Activated CD4-positive, alpha-beta T cell treated with anti-CD3 and anti-CD28 coated beads, Interleukin-2, amount 10 ng/mL, durations not matched to agents 7 days and 5 days (primary cell): ENCODE data around the gene MYLK4. TPM values are rescaled to one million over a fixed set of nuclear protein-coding genes. Genes with fewer than 3 reads are reported as not detected.

Experiments used
- CTCF ChIA-PET: fragments of 350-600 bp; sonication (Branson Sonifier 250); formaldehyde crosslinking; loops from one replicate; lab custom pipeline; 2021; ENCODE audit warnings: antibody characterized with exemption; lab: Charles Lee
- POLR2A ChIA-PET: fragments of 350-600 bp; sonication (Branson Sonifier 250); formaldehyde crosslinking; loops from one replicate; lab custom pipeline; 2021; ENCODE audit warnings: antibody characterized with exemption; lab: Charles Lee
- DNase-seq: peaks from one replicate; pipeline ENCODE4 v3.0.0-alpha.2; 2020
- H3K27ac Mint-ChIP-seq: one replicate; pipeline ENCODE4 v1.8.0; 2021; ENCODE audit warnings: mild to moderate bottlenecking, moderate library complexity, mixed read lengths
- H3K27me3 Mint-ChIP-seq: one replicate; pipeline ENCODE4 v1.8.0; 2021; ENCODE audit warnings: mixed read lengths
- H3K36me3 Mint-ChIP-seq: one replicate; pipeline ENCODE4 v1.8.0; 2021; ENCODE audit warnings: low read depth, mixed read lengths
- H3K4me1 Mint-ChIP-seq: one replicate; pipeline ENCODE4 v1.8.0; 2021; ENCODE audit warnings: mixed read lengths
- H3K4me3 Mint-ChIP-seq: one replicate; pipeline ENCODE4 v1.8.0; 2021; ENCODE audit warnings: mild to moderate bottlenecking, moderate library complexity, mixed read lengths
- H3K9me3 Mint-ChIP-seq: one replicate; pipeline ENCODE4 v1.8.0; 2021; ENCODE audit warnings: mixed read lengths
- total RNA-seq, 2 experiments: library from RNA; stranded (reverse); gene quantifications; one replicate each; pipeline ENCODE4 v1.2.3, GENCODE V29; 2021

Gene MYLK4
- total RNA-seq, 2 experiments from 2014 or later, result 0.62 to 0.69 TPM

DNA sequence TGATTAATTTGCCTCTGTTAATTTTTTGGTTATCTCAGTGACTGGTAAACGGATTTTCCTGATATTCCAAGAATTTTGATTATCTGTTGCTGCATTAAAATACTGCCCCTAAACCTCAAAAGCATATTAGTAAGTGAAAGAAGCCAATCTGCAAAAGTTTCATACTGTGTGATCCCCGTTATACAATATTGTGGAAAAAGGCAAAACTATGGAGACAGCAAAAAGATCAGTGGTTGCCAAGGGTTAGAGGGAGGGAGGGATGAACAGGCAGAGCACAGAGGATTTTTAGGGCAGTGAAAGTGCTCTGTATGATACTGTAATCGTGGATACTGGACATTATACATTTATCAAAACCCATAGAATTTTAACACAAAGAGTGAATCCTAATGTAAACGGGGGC lies 133.0 kb downstream of the MYLK4 start:
- Mint-ChIP-seq H3K36me3 (no peaks in the 10 kb centered on the region), H3K4me1 (no peaks in the 10 kb centered on the region), H3K27ac (no peak overlapping the region), H3K4me3 (no peak overlapping the region), H3K27me3 (peaks cover 34% of the 10 kb centered on the region), H3K9me3 (peaks cover 4% of the 10 kb centered on the region)
- POLR2A ChIA-PET, result no interaction called here
- CTCF ChIA-PET, result no interaction called here
- no peak for DNase-seq

DNA sequence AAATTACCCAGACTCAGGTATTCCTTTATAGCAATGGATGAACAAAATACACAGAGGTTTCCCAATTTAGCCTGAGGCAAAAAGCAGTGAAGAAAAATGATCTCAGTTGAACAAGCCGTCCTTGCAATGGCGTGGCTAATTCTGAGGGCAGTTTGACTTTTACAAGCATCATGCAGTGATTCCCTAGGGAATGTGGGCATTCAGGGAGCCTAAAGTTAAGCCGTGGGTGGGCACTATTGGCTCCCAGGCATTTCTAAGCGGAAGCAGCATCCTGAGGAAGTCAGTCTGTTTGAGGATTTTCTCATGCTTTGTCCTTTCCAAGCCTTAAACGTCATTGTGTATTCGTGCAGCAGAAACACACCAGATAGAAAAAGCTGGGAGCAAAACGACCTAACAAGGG lies 133.9 kb downstream of the MYLK4 start:
- peaks cover 36% of the 10 kb centered on the region for H3K27me3 Mint-ChIP-seq
- H3K4me1 Mint-ChIP-seq, result no peaks in the 10 kb centered on the region
- POLR2A ChIA-PET, result no interaction called here
- no peaks in the 10 kb centered on the region for H3K36me3 Mint-ChIP-seq
- H3K27ac Mint-ChIP-seq, result no peak overlapping the region
- CTCF ChIA-PET, result no interaction called here
- H3K9me3 Mint-ChIP-seq, result peaks cover 4% of the 10 kb centered on the region
- DNase-seq, result no peak
- no peak overlapping the region for H3K4me3 Mint-ChIP-seq

DNA sequence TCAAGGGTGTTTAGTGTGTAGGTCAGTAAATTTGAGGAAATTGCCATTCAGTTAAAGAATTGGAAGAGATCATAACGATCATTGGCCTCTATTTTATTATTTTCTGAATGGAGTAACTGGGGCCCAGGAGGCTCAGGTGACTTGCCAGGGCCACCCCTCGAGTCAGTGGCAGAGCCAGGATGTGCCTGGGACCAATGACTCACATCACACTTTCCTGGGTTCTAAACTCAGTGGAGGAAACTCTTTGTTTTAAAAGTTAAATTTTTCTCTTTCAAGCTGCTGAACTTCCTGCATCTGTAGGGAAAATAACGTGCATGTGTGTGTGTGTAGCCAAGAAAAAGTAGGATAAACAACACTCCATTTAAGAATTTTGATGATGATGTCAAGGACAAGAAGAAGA lies 135.5 kb downstream of the MYLK4 start:
- Mint-ChIP-seq H3K27me3 (peaks cover 42% of the 10 kb centered on the region), H3K36me3 (no peaks in the 10 kb centered on the region), H3K27ac (no peak overlapping the region), H3K4me3 (no peak overlapping the region), H3K4me1 (no peaks in the 10 kb centered on the region), H3K9me3 (peaks cover 4% of the 10 kb centered on the region)
- no peak for DNase-seq
- ChIA-PET POLR2A (no interaction called here), CTCF (no interaction called here)

DNA sequence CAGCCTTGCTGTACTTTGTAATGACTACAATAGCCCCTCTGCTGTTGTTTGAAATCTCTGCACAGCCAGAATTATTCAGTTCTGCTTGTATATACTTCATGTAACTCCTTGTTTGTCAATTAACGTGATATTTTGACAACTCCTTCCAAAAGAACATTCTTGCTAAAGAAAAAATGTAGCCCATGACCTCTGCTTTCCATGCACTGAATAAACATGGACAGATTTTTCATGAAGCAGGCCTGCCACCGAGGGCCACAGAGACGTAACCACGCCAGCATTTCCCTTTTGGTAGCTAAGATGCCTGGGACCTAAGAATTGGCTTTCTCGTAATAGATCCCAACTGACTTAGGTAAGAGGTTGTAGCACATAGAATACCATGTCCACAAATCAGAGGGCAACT lies 135.9 kb downstream of the MYLK4 start:
- DNase-seq, result no peak
- Mint-ChIP-seq H3K27ac (no peak overlapping the region), H3K4me3 (no peak overlapping the region), H3K4me1 (no peaks in the 10 kb centered on the region), H3K27me3 (peaks cover 44% of the 10 kb centered on the region), H3K36me3 (no peaks in the 10 kb centered on the region), H3K9me3 (peaks cover 4% of the 10 kb centered on the region)
- ChIA-PET POLR2A (no interaction called here), CTCF (no interaction called here)

DNA sequence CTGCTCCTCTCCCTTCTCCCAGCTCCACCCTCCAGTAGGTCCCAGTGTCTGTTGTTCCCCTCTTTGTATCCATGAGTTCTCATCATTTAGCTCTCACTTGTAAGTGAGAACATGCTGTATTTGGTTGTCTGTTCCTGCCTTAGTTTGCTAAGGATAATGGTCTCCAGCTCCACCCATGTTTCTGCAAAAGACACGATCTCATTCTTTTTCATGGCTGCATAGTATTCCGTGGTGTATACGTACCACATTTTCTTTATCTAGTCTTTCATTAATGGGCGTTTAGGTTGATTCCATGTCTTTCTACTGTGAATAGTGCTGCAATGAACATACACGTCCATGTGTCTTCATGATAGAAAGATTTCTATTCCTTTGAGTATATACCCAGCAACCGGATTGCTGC lies 136.6 kb downstream of the MYLK4 start:
- no peaks in the 10 kb centered on the region for H3K36me3 Mint-ChIP-seq
- DNase-seq, result no peak
- H3K9me3 Mint-ChIP-seq, result peaks cover 4% of the 10 kb centered on the region
- no peak overlapping the region for H3K27ac Mint-ChIP-seq
- ChIA-PET CTCF (no interaction called here), POLR2A (no interaction called here)
- no peak overlapping the region for H3K4me3 Mint-ChIP-seq
- H3K4me1 Mint-ChIP-seq, result no peaks in the 10 kb centered on the region
- H3K27me3 Mint-ChIP-seq, result peaks cover 40% of the 10 kb centered on the region

Other genes with a start within 250 kb of the MYLK4 start
- 10 to 100 TPM; 48.0 to 50.5 TPM for gene WRNIP1, start 14.5 kb upstream of the MYLK4 start, total RNA-seq
- gene SERPINB1, start 90.9 kb upstream of the MYLK4 start, total RNA-seq, result 10 to 100 TPM; 62.8 to 72.8 TPM
- 10 to 100 TPM; 40.2 to 49.4 TPM for gene SERPINB9, start 152.4 kb upstream of the MYLK4 start, total RNA-seq
- gene SERPINB6, start 220.6 kb upstream of the MYLK4 start, total RNA-seq, result 10 to 100 TPM in 1 of 2 experiments, 1 to 10 TPM in 1; 9.1 to 14.3 TPM
- 10 to 100 TPM; 37.5 to 43.2 TPM for gene NQO2, start 249.0 kb upstream of the MYLK4 start, total RNA-seq